Common myeloid progenitor, CD34-positive (primary cell): Measurements from ENCODE around the gene TBC1D8.

Experiments
- CTCF ChIA-PET: fragments of 350-600 bp; sonication (Branson Sonifier 250); formaldehyde crosslinking; loops from one replicate; lab custom pipeline; 2021; ENCODE audit warnings: antibody characterized with exemption; lab: Charles Lee
- POLR2A ChIA-PET: fragments of 350-600 bp; sonication (Branson Sonifier 250); formaldehyde crosslinking; loops from one replicate; lab custom pipeline; 2021; ENCODE audit warnings: antibody characterized with exemption; lab: Charles Lee
- DNase-seq, 3 donors: peaks; one replicate each; pipeline versions ENCODE4 v3.0.0 to v3.0.0-alpha.2; 2013
- H3K27ac ChIP-seq, 2 experiments: 1 replicate in 1 of 2; 2 replicates in 1 of 2; pipeline ENCODE4 v1.7.0; 2013; ENCODE audit warnings: inconsistent platforms in 2 of 2, low read length in 2 of 2, mild to moderate bottlenecking in 2 of 2, low read depth in 1 of 2, moderate library complexity in 1 of 2; ENCODE audit not compliant: severe bottlenecking in 2 of 2, insufficient read depth in 1 of 2, poor library complexity in 1 of 2
- H3K27me3 ChIP-seq, 5 experiments: replicated peaks in 2 of 5; 1 replicate in 3 of 5; 2 replicates in 2 of 5; pipeline versions ENCODE4 v1.6.1 to v1.7.0; 2013; ENCODE audit warnings: low read length in 4 of 5, mild to moderate bottlenecking in 2 of 5, moderate library complexity in 2 of 5, inconsistent platforms in 1 of 5; ENCODE audit not compliant: insufficient read depth in 5 of 5, control insufficient read depth in 4 of 5
- H3K36me3 ChIP-seq, 4 experiments: 1 replicate in 2 of 4; 2 replicates in 2 of 4; pipeline versions ENCODE4 v1.6.1 to v1.7.0; 2013; ENCODE audit warnings: low read length in 3 of 4, control low read depth in 1 of 4, mild to moderate bottlenecking in 1 of 4; ENCODE audit not compliant: control insufficient read depth in 4 of 4, insufficient read depth in 4 of 4
- H3K4me1 ChIP-seq, 4 experiments: 1 replicate in 3 of 4; 2 replicates in 1 of 4; pipeline versions ENCODE4 v1.6.1 to v1.7.1; 2013; ENCODE audit warnings: low read length in 3 of 4, mild to moderate bottlenecking in 3 of 4, control low read depth in 1 of 4, inconsistent platforms in 1 of 4, moderate library complexity in 1 of 4; ENCODE audit not compliant: control insufficient read depth in 4 of 4, insufficient read depth in 4 of 4; ENCODE audit errors: control extremely low read depth in 1 of 4
- H3K4me3 ChIP-seq, 7 experiments: 1 replicate in 4 of 7; 2 replicates in 3 of 7; pipeline versions ENCODE4 v1.5.1 to v1.7.0; 2013; ENCODE audit warnings: mild to moderate bottlenecking in 7 of 7, low read length in 6 of 7, moderate library complexity in 6 of 7, inconsistent platforms in 2 of 7, low read depth in 2 of 7, control low read depth in 1 of 7; ENCODE audit not compliant: insufficient read depth in 4 of 7, control insufficient read depth in 1 of 7; ENCODE audit errors: extremely low read depth in 1 of 7
- H3K9me3 ChIP-seq, 5 experiments: 1 replicate in 4 of 5; 2 replicates in 1 of 5; pipeline versions ENCODE4 v1.6.1 to v1.7.1; 2013; ENCODE audit warnings: low read length in 4 of 5, mild to moderate bottlenecking in 2 of 5, inconsistent platforms in 1 of 5, low read depth in 1 of 5, moderate library complexity in 1 of 5; ENCODE audit not compliant: control insufficient read depth in 4 of 5, insufficient read depth in 2 of 5; ENCODE audit errors: control extremely low read depth in 1 of 5
- WGBS: methylation state at CpG from one replicate; pipeline ENCODE4 v1.1.5; 2013; ENCODE audit not compliant: insufficient coverage; 5-methylcytosine and 5-hydroxymethylcytosine counted together

The TBC1D8 gene

DNA sequence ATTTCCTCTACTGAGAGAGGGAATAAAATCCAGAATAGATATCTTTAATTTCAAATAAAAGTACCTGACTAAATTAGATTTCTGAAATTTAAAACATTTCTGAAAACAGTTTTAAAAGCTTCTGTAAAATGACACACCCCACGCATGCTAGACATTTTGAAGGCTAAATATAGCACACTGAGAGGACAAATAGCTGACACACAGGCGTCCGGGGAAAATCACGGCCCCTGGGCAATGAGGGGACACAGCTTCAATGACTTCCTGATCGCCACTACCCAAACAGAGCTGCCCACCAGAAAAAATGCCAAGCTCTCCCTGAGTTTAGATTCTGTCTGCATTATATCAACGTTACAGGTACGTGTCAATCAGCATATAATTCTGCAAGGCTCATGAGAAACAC is 10.9 kb downstream of the TBC1D8 start:
- no peaks in the 10 kb centered on the region for H3K4me1 ChIP-seq
- H3K36me3 ChIP-seq: no peaks in the 10 kb centered on the region
- no peak overlapping the region for H3K4me3 ChIP-seq
- CTCF ChIA-PET: no interaction called here
- DNase-seq: no peak
- no peak overlapping the region for H3K27ac ChIP-seq
- WGBS: 95% methylated on average over 7 of the region's 7 CpGs
- no peaks in the 10 kb centered on the region for H3K9me3 ChIP-seq
- POLR2A ChIA-PET: no interaction called here
- no peaks in the 10 kb centered on the region for H3K27me3 ChIP-seq

DNA sequence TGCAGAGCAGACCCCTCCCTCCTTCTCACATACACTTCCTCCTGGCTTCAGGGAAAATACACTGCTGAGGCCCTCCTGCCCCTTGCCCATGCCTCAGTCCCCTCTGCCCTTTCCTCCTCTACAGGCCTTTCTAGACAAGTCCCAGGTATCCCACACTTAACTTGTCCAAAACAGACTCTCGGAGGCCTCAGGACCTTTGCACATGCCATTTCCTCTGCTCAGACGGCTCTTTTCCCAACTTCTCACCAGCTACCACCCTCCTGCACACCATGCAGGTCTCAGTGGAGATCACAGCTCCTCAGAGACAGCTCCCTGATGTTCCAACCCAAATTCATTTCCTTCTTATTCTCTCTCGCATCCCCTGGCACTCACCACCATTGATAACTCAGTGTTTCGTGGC is 11.7 kb downstream of the TBC1D8 start:
- Histone ChIP-seq H3K27ac (no peak overlapping the region), H3K4me1 (no peaks in the 10 kb centered on the region), H3K36me3 (no peaks in the 10 kb centered on the region), H3K9me3 (no peaks in the 10 kb centered on the region), H3K27me3 (no peaks in the 10 kb centered on the region), H3K4me3 (no peak overlapping the region)
- DNase-seq: no peak
- 96% methylated on average over 4 of the region's 4 CpGs for WGBS
- POLR2A ChIA-PET: no interaction called here
- CTCF ChIA-PET: no interaction called here

DNA sequence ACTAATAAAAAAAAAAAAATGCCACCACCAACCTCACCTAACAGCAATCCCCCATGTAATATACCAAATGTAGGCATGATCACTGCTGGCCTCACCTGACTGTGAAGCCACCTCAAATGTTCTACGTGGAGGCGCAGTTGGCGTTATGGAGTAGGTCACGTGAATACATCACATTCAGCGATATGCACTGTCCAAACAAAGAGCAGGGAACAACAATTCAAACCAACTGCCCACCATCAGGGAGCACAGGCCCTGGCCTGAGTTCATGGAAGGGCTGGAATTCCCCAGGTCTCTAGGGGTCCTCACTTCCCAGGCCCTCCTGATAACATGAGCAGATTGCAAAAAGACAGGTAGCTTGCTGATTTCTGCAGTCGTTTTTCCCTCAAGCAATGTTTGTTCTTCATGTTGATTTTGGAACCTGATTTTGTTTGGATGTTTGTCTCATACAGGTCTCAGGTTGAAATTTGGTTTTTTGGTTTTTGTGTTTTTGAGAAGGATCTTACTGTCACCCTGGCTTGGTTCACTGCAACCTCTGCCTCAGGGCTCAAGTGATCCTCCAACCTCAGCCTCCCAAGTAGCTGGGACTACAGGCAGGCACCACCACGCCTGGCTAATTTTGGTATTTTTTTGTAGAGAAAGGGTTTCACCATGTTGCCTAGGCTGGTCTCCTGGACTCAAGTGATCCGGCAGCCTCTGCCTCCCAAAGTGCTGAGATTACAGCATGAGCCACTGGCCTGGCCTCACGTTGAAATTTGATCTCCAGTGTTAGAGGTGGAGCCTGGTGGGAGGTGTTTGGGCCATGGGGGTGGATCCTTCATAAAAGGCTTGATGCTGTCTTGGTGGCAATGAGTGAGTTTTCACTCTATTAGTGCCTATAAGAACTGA is 15.5 kb downstream of the TBC1D8 start:
- Histone ChIP-seq H3K27ac (no peak overlapping the region), H3K36me3 (no peaks in the 10 kb centered on the region), H3K27me3 (no peaks in the 10 kb centered on the region), H3K4me3 (no peak overlapping the region), H3K4me1 (peaks cover 0 to 4% (median 0%) of the 10 kb centered on the region in 4 experiments), H3K9me3 (no peaks in the 10 kb centered on the region)
- ChIA-PET POLR2A (no interaction called here), CTCF (interaction anchor here (1.1 to 1.4 kb wide), 2 partner anchors 14 to 105 kb away, joined by 3 read pairs; no protein-coding TSS in a partner anchor)
- WGBS: 98% methylated on average over 7 of the region's 9 CpGs
- no peak for DNase-seq

DNA sequence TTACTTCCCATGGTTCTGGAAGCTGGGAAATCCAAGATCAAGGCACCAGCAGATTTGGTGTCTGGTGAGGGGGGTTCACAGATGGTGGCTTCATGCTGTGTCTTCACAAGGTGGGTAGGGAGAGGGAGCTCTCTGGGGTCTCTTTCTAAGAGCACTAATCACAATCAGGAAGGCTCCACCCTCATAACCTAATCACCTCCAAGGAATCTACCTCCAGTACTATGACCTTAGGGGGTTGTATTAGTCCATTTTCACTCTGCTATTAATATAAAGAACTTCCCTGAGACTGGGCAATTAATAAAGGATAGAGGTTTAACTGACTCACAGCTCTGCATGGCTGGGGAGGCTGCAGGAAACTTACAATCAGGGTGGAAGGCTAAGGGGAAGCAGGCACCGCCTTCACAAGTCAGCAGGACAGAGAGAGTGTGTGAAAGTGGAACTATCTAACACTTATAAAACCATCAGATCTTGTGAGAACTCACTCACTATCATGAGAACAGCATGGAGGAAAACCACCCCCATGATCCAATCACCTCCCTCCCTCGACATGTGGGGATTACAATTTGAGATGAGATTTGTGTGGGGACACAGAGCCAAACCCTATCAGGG is 17.6 kb downstream of the TBC1D8 start:
- POLR2A ChIA-PET: no interaction called here
- H3K4me3 ChIP-seq: no peak overlapping the region
- CTCF ChIA-PET: no interaction called here
- H3K27ac ChIP-seq: no peak overlapping the region
- no peaks in the 10 kb centered on the region for H3K27me3 ChIP-seq
- no peaks in the 10 kb centered on the region for H3K36me3 ChIP-seq
- peaks cover 0 to 8% (median 0%) of the 10 kb centered on the region in 4 experiments for H3K4me1 ChIP-seq
- no peaks in the 10 kb centered on the region for H3K9me3 ChIP-seq
- WGBS: no CpG with 5 or more reads among the region's 2 CpGs
- DNase-seq: no peak

DNA sequence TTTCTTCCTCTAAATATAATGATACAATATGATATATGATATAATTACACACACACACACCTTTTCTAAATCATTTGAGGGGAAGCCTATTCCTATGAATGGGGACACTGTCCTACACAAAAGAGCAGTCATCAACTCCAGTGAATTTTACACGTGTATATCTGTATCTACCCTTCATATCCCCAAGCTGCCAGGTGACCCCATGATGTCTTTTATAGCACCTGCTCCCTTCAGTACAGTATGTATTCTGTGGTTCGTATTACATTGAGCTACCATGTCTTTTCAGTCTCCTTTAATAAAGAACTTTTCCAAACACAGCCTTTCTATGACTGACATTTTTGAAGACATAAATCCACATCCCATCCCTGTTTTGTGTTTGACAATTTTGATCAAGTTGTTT is 19.0 kb downstream of the TBC1D8 start:
- H3K36me3 ChIP-seq: no peaks in the 10 kb centered on the region
- ChIA-PET POLR2A (no interaction called here), CTCF (no interaction called here)
- peaks cover 0 to 12% (median 0%) of the 10 kb centered on the region in 4 experiments for H3K4me1 ChIP-seq
- no peaks in the 10 kb centered on the region for H3K27me3 ChIP-seq
- no peaks in the 10 kb centered on the region for H3K9me3 ChIP-seq
- H3K27ac ChIP-seq: no peak overlapping the region
- no peak for DNase-seq
- H3K4me3 ChIP-seq: no peak overlapping the region
- 100% methylated on average over 2 of the region's 2 CpGs for WGBS

DNA sequence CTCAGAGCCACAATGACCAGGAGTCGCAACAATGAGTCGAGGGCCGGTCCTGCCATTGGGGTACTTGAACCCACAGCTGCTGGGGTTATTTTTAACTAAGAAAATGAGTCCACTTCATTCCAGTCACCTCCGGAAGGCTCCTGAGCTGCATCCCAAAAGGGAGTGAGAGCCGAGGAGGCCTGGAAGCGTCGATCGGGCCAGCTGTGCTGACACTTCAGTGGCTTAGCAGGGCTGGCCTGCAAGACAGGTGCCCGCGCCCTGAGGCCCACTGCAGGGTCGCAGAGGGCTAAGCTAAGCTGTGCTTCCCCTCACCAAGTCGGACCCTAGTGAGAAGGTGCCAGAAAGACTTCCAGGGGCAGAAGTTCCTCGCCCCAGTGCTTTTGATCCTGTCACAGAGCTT is 21.1 kb downstream of the TBC1D8 start:
- POLR2A ChIA-PET: no interaction called here
- no peak overlapping the region for H3K27ac ChIP-seq
- no peak for DNase-seq
- H3K27me3 ChIP-seq: no peaks in the 10 kb centered on the region
- H3K4me3 ChIP-seq: no peak overlapping the region
- no peaks in the 10 kb centered on the region for H3K36me3 ChIP-seq
- H3K4me1 ChIP-seq: peaks cover 0 to 26% (median 7%) of the 10 kb centered on the region in 4 experiments
- CTCF ChIA-PET: interaction anchor here (1.2 kb wide), 1 partner anchor 20 kb away, joined by 3 read pairs; the partner anchor contains the start of gene TBC1D8
- no peaks in the 10 kb centered on the region for H3K9me3 ChIP-seq
- WGBS: 96% methylated on average over 13 of the region's 13 CpGs
